Epithelial cell of esophagus (primary cell): Measurements from ENCODE around the gene SRSF11.
"Not testable (repeated sequence)": the region's sequence is repeated elsewhere in the genome, so short reads cannot be mapped to it uniquely, and the experiment has no call there.

ENCODE experiments used
- DNase-seq: peaks from one replicate; pipeline ENCODE4 v3.0.0; 2010; ENCODE audit warnings: low read depth
- H3K4me3 ChIP-seq: 2 replicates; pipeline ENCODE4 v1.5.1; 2011; ENCODE audit warnings: mild to moderate bottlenecking, low read length, control low read depth
- TF ChIP-seq, protein P1 (sequence below): IDR thresholded peaks from 2 replicates; pipeline ENCODE4 v1.5.1; 2011; ENCODE audit warnings: low read depth, mild to moderate bottlenecking, low read length, control low read depth, inconsistent platforms; ENCODE audit not compliant: insufficient read depth; ENCODE audit errors: missing control alignments

The SRSF11 gene

GRCh38 chr1:70221238-70222121, at the start of gene SRSF11:
TSS of gene SRSF11 (plus strand) at chr1:70221380. CDS start at chr1:70221637, 257 bp downstream.
- TF ChIP-seq, protein P1, sequence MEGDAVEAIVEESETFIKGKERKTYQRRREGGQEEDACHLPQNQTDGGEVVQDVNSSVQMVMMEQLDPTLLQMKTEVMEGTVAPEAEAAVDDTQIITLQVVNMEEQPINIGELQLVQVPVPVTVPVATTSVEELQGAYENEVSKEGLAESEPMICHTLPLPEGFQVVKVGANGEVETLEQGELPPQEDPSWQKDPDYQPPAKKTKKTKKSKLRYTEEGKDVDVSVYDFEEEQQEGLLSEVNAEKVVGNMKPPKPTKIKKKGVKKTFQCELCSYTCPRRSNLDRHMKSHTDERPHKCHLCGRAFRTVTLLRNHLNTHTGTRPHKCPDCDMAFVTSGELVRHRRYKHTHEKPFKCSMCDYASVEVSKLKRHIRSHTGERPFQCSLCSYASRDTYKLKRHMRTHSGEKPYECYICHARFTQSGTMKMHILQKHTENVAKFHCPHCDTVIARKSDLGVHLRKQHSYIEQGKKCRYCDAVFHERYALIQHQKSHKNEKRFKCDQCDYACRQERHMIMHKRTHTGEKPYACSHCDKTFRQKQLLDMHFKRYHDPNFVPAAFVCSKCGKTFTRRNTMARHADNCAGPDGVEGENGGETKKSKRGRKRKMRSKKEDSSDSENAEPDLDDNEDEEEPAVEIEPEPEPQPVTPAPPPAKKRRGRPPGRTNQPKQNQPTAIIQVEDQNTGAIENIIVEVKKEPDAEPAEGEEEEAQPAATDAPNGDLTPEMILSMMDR: peak; percentile 1

GRCh38 chr1:70171512-70171911, 49.7 kb upstream of the SRSF11 start:
- DNase-seq: no peak

More at GRCh38 chr1:70221238-70222121, at the start of gene SRSF11:
- DNase-seq: peak; percentile 94
- H3K4me3 ChIP-seq: peak within 1 kb of the TSS; percentile 63

DNA sequence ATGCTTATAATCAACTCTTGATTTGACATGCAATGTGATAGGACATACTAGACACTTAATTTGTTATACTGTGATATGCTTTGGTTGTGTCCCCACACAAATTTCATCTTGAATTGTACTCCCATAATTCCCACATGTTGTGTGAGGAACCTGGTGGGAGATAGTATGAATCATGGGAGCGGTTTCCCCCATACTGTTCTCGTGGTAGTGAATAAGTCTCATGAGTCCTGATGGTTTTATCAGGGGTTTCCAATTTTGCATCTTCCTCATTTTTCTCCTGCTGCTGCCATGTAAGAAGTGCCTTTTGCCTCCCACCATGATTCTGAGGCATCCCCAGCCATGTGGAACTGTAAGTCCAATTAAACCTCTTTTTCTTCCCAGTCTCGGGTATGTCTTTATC, 36.0 kb upstream of the SRSF11 start:
- not testable (repeated sequence) for H3K4me3 ChIP-seq, DNase-seq

More at GRCh38 chr1:70171512-70171911, 49.7 kb upstream of the SRSF11 start:
- no peak overlapping the region for H3K4me3 ChIP-seq
- TF ChIP-seq, protein P1: no peak

DNA sequence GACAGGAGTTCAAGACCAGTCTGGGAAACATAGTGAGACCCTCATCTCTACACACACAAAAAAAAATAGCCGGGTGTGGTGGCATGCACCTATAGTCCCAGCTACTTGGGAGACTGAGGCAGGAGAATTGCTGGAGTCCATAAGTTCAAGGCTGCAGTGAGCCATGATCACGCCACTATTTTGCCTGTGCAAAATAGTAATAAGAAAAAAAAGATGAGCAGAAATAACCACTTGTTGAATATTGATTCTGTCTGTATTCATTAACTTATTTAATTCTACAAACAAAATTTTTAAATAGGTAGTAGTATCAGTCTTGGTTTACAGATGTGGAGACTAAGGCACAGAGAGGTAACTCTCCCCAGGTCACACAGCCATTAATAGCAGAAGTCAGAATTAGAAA, 32.7 kb upstream of the SRSF11 start:
- TF ChIP-seq, protein P1: no peak
- DNase-seq: no peak

GRCh38 chr1:70190180-70190579, 31.0 kb upstream of the SRSF11 start:
- no peak for DNase-seq
- TF ChIP-seq, protein P1: no peak
- H3K4me3 ChIP-seq: no peak overlapping the region

More for the DNA sequence above, 32.7 kb upstream of the SRSF11 start:
- no peak overlapping the region for H3K4me3 ChIP-seq

GRCh38 chr1:70192446-70192845, 28.7 kb upstream of the SRSF11 start:
- DNase-seq, H3K4me3 ChIP-seq: not testable (repeated sequence)

DNA sequence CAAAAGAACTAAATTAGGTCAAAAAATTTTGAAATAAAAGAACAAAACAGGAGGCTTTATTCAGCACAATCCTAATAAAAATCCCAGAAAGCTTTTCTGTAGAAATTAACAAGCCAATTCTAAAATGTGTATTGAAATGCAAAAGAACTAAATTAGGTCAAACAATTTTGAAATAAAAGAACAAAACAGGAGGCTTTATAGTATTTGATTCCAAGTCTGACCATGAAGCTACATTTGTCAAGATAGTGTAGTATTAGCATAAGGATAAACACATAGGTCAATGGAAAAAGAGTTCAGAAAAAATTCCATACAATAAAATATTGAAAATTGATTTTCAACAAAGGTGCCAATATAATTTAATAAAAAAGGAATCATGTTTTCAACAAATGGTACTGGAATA, 26.6 kb upstream of the SRSF11 start:
- no peak overlapping the region for H3K4me3 ChIP-seq
- no peak for DNase-seq
- TF ChIP-seq, protein P1: no peak

- DNase-seq: no peak
- H3K4me3 ChIP-seq: no peak overlapping the region
- TF ChIP-seq, protein P1: no peak
These were observed 25.8 kb upstream of the SRSF11 start for GRCh38 chr1:70195342-70195741.
